ENCODE results near the gene GRK6.

Gene GRK6

DNA sequence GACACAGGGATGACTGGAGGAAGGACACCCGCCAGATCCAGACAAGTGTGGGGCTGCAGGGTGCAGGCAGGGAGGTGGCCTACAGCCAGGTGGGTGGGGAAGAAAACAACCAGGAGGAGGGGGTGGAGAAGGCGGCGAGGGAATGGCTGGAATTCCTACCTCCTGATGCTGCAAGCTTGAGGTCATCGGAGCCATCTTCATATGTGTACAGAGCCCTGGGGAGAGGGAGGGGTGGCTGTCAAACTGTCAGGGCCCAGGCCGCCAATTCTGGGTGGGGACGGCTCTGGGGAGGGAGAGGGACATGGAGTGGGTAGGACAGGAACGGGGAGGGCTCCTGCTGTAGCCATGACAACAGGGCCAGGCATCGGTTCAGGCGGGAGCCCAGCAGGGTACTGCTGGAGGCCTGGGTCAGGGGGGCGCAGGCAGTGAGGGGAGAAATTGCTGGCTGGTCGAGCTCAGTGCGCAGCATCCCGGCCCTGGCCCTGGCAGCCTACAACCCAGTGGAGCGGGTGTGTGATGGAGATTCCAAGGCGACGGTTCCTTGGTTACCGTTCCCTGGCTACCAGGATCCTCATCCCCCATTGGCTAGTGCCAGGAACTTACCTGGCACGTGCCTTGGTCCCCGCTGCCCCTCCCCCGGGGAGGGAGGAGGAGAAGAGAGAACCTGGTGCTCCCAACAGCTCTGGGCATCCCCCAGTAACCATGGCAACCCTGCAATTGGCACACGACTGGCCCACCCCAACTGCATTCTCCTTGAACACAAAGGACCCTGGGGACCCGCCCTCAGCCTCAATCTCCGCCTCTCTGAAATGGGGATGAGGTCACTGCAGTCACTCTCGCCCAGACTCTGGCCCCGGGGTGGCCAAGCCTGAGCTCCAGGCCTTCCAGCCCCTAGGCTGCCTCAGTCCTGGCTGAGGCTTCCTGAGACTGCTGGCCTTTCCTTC, 42.5 kb downstream of the GRK6 start:
- no peak for DNase-seq (ENCODE audit: low read depth in 2 of 3, low spot score in 1 of 3)

DNA sequence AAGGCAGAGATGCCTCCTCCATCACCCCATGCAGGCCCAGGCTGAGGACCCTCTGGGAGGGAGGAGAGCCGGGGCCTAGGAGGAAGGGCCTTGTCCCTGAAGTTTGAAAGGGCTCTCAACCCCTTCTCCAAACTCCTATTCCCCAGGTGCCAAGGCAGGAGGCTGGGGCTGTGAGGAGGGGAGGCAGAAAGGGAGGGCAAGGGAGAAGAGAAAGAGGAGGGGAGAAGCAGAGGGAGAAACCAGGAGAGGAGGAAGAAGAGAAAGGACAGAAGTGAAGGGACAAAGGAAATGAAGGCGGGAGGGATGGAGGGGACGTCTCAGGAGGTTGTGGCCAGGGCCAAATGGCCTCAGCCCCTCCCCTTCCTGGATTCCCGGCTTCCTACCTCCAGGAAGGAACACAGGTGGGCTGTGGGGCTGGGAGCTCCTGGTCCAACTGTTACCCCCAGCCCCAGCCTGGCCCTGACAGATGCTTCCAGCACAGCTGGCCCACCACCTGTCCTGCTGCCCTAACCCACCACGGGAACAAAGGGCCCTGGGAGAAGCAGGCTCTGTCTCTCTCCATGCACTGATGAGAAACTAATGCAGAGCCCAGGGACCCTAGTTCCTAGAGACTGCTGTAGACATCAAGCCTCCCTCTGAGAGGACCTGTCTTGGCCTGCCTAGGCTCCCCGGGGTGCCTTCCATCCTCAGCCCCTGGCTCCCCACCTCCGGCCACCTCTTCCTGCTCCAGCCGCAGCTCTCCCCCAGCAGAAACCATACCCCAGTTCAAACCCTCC, 43.5 kb downstream of the GRK6 start:
- DNase-seq (ENCODE audit: low read depth in 2 of 3, low spot score in 1 of 3): no peak

DNA sequence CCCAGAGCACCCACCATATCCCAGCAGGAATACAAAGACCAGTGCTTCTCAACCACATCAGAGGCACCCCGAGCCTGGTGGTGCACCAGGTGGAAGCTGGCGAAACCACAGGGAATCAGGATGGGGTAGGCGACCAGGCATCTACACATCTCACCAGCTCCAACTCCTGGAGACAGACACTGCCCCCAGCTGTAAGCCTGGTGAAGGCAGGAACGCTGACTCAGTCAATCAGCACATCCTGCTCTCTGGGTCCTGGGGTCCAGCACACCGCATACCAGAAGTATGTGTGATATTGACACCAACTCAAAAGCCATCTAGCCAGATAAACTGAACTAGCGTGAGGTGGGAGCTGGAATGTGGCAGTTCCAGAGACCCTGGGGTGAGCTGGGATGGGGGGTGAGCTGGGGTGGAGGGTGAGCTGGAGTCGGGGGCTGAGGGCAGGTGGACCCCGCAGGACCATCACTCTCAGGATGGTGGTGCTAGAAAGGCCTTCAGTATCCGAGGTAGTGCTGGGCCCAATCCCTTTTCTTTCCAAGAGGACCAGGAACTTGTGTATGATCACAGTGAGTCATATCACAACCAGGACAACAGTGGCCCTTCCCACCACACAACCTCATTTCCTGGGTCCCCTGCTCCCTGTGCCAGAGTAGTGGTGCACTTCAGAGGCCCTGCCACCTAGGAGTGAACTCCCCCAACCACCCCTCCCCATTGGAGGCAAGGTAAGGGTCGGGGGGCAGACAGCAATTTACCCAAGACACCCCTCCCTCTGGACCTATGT, 44.5 kb downstream of the GRK6 start:
- DNase-seq (ENCODE audit: low read depth in 2 of 3, low spot score in 1 of 3): no peak

DNA sequence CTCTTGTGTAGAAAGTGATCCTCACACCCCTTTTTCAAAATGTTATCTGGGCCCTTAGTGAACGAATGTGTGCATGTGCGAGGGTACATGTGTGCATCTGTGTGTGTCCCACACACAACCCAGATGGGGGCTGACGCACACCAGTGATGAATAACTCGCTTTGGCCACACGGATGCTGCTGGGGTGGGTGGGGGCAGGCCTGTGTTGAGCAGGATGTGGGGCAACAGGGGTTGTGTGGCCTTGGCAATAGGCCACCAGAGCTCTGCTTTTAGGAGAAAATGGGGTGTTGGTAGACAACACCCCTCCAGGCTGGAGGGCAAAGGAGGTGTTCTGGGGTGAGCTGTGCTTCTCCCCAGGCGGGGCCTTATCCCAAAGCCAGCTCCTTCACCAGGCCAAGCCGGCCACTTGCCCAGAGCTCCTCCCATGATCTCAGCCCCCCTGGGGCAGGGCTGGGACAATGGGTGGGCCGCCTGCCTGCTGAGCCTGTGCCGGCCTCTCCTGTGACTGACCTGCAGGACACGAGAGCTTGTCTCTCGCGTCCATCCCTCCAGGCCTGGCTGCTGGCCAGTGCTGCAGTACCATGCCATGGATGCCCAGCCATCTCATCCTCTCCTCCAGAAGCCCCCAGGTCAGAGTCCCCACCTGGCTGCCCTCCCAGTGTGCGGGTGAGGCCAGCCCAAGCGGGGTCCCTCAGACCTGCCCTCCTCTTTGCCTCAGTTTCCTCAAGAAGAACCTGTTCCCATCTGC, 45.3 kb downstream of the GRK6 start:
- no peak for DNase-seq (ENCODE audit: low read depth in 2 of 3, low spot score in 1 of 3)

DNA sequence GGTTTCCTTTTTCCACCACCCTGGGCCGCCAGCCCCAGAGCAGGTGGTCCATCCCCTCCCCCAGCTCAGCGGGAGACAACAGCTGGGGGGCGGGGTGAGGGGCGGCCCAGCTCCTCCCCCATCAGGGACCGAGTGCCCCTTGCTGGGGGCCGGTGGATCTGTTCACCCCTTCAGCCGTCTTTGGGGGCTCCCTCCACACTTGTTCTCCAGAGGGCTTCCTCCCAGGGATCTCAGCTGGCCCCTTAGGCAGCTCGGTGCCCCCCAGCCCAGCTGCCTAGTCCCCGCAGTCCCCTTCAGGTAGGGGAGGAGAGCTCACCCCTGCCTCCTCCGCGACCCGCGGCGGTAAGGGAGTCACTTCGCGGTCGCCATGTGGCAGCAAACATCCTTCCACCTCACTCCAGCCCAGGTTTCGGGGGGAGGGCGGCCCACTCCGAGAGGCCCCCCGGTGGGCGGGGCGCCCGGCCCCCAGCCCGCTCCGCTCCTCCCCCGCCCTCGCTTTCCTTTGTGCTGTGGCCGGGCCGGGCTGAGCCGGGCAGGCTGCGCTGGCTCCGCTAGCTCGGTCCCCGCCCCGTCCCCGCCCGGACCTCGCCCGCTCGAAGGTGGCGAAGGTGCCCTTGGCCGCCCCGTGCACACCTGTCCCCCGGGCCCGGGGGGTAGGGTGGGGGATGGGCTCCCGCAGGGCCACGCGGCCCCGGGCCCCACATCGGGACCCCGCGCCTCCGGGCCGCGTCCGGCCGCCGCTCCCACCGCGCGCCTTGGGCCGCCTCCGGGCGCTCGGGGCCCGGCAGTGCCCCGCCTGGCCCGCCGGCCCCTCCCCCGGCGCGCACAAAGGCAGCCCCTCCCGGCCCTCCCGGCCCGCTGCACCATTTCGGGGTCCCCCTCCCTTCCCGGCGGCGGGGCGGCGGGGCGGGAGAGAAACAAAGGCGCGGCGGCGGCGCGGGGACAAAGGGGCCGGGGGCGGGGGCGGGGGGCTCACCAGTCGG, 46.3 kb downstream of the GRK6 start:
- DNase-seq (ENCODE audit: low read depth in 2 of 3, low spot score in 1 of 3): peak in 1 of 3 donors; percentile 37

DNA sequence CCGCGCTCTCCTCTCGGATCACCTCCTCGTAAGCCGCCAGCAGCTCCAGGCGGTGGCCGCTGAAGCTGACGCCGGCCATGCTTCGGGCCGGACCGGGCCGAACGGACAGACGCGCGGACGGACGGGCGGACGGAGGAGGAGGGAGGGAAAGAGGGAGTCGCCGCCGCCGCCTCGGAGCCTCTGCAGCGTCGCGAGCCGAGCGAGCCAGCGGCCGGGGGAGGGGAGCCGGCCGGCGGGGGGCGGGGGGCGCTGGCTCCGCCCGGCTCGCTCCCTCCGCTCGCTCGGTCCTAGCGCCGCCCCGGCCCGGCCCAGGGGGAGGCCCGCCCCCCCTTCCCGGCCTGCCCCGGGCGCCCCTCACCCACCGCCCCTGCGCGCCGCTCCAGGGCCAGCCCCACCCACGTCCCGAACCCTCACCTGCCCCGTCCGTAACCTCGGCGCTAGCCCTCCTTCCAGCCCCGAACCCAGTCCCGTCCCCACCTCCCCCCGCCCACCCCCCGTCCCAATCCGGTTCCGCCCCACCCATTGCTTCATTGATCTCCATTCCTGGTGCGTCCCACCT, 47.0 kb downstream of the GRK6 start, which contains the start of gene DBN1:
Gene DBN1, minus strand, starts transcription at position 192 of the 559 bp plus-strand sequence. Its CDS starts 113 bp downstream, at position 79.
- no peak for DNase-seq (ENCODE audit: low read depth in 2 of 3, low spot score in 1 of 3)

DNA sequence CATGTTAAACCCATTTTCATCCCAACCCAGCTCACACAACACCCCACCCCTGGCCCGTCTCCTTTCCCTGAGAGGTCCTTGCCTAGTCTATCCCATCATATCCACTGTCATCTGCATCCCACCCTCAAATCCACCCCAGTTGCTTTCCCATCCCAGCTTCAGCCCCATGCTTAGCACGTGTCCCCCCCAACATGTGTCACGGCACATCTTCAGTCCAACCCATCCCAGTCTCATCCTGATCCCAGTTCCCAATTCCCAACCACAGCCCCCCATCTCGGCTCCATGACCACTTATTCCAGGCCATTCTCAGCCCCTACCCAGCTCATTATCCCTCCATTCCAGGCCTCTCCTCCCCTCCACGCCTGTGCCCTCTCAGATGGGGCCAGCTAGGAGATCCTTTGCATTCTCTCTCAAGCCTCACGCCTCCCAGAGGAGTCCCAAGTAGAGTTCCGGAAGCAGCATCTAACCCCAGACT, 47.6 kb downstream of the GRK6 start:
- no peak for DNase-seq (ENCODE audit: low read depth in 2 of 3, low spot score in 1 of 3)

DNA sequence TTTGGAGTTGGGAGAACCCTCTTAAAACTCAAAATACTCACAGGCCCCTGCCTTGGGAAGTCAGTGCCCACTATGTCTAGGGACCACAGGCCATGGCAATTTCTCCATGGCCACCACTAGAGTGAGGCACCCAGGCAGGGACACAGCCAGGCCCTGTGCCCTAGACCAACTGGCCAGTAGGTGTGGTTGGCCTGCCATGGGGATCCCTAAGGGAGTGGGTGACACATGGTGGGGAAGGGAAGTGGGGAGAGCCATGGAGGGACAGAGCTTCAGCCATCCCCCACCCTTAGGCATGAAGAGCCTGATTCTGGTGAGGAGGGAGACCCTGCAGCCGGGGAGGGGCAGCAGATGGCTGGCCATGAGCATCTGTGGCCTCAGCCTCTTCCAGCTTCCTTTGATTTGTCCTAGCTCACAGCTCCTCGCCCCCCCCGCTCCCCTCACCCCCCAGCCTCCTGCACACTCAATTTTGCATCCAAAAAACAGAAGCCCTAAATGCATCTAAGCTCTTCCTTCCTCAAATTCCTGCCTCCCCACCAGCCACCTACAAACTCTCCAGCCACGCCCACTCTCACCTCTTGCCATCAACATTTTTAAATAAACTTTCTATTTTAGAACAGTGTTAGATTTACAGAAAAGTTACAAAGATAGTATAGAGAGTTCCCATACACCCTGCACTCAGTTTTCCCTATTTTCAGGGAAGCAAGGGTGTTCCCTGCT, 48.5 kb downstream of the GRK6 start:
- no peak for DNase-seq (ENCODE audit: low read depth in 2 of 3, low spot score in 1 of 3)

DNA sequence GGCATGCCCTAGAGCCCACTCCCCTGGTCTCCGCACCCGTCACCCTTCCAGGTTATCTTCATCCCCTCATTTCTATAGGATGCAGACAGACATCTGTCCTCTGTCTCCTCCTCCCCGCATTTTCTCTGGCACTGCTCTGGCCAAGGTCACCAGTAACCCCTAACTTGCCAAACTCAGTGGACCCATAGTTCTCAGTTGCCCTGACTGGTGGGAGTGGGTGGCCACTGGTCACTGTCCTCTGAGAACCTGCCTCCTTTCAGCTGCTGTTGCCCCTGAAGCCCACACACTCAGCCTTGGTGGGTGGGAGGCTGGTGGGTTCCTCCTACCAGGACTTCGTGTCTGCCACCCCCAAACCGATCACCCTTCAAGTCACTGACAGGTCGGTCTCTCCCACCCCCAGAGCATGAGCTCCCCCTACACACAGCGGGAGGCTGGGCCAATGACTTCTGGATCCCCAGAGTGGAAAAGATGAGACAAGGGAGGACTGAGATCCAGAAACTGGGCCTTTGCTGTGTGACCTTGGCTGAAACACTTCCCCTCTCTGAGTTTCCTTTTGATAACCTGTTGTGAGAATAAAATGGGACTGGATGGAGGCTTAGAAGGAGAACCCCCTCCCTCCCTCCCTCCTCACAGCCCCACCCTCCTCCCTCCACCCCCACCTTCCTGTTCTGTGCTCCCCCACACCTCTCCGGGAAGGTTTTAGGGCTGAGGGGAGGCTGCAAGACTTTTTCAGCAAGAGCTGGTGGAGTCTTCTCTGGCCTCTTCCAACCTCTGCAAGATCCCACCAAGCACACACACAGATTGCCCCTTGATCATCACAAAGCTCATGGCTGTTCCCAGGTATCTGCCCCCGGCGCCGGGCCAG, 49.3 kb downstream of the GRK6 start:
- no peak for DNase-seq (ENCODE audit: low read depth in 2 of 3, low spot score in 1 of 3)

DNA sequence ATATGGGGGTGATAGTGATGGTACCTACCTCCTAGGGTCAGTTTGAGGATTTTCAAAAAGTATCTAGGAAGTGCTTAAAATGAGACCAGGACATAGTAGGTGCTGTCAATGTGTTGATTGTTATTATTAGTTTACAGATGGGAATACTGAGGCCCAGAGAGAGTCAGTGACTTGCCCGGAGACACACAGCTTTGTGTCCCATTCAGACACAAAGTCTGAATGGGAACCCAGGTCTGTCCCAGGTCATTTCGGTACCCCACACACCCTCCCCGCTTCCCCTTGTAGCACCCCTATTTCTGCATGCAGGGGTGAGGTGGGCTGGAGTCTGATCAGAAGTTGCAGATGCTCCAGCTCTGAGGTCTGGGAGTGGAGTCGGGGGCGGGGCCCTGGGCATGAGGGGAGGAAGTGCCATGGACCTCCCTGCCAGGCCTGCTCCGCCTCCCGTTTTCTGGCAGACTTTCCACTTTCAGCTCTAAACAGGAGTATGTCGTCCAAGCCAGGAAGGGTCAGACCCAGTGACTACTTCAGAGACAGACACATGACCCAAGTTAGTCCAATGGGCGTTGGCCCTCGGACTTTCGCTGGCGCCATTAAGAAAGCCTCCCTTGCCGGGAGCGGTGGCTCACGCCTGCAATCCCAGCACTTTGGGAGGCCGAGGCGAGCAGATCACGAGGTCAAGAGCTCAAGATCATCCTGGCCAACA, 50.2 kb downstream of the GRK6 start:
- no peak for DNase-seq (ENCODE audit: low read depth in 2 of 3, low spot score in 1 of 3)

DNA sequence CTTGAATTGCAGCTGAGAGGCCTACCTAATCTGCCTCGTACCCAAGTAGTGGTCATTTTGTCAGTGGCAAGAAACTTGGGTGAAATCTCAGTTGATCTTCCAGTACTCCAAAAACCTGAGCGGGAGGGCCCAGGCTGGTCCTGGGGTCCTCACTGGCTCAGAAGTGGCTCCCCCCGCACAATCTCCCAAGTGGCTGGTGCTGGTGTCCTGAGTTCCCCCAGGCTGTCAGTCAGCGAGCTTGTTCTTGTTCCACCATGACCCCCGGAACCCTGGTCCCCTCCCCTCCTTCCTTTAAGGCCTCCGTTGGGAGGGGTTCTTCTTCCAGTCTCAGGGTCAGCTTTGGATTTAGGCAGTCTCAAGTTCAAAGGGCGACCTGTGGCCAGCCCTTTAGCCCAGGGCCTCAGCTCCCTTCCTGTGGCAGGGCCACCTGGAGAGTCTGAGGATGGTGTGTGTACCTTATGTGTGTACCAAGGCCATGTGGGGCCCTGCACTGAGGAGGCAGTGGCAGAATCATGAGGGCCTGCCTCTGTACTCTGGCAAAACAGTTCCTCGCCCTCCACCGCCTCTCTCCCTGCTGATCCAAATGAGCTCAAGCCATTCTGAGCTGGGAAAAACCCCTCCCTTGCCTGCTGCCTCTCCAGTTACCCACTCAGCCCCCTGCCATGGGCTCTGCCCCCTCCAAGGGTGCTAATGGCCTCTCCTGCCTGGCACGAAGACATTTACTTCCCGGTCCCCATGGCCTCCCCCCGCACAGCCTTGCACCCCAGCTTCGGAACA, 51.4 kb downstream of the GRK6 start:
- DNase-seq (ENCODE audit: low read depth in 2 of 3, low spot score in 1 of 3): no peak

DNA sequence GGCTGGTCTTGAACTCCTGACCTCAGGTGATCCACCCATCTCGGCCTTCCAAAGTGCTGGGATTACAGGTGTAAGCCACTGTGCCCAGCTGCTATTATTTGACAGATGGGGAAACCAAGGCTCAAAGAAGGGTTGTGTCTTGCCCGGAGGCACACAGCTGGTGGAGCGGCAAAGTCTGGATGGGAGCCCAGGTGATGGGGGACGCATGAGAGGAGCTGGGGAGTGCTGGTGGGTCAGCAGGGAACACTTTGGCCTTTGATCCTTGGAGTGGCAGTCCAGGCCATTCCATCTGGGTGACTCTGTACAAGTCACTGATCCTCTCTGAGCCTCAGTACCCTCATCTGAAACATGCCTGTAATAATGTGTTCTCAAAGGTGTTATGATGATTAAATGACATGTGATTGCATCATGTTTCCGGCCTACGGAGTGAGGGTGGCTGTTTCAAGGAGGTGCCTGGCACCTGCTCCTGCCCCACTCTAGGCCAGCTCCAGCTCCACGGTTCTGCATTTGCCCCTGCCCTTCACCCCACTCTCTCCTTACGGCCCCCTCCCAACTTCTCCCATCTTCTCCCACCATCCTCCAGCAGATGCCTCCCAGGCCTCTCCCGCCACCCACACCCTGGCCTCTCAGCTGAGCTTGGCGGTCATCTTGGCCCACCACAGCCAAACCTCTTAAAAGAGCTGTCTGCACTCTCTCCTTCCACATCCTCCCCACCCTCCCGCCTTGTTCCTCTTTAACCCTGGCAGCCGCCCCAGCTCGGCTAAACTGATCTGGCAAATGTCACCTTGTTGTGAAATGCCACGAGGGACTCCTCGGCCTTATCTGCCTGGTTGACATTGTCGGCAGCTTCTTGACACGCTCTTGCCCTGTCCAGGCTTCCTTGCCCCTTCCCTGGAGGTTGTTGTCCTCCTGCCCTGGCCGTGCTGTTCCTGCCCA, 52.5 kb downstream of the GRK6 start:
- no peak for DNase-seq (ENCODE audit: low read depth in 2 of 3, low spot score in 1 of 3)

DNA sequence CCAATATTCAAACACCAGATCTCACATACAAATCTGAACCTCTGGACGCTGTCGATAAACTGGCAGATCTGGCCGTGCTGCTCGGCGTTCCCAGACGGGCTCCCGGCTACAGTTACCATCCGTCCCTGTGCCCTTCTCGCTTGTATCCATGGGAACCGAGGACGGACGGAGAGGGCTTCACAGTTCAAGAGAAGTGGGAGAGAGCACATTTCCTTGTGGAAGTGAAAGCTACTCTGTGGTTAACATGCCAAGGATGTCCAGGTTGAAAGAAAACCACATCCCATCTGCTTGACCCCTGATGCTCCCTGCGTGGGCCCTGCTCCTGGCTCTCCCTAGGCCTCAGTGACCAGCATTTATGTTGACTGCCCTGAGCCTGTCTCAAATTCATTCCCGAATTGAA, 53.3 kb downstream of the GRK6 start:
- DNase-seq (ENCODE audit: low read depth in 2 of 3, low spot score in 1 of 3): no peak

DNA sequence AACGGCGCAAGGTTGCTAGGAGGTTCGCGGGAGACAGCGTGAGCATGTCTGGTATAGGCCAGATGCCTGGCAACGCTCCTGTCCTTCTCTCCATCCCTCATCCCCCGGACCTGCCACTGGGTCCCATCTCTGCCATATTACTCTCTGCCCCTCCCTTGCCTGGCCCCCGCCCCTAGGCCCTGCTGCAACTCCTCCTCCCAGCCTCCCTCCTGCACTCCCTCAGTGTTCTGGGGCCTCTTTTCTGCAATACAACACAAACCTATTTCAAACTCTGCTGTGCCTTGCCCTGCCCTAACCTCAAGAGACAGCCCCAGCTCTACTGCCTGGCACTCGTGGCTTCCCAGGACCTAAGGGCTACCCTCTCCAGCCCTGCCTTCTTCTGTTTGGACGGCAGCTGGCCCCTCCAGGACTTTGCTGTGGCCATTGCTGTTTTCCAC, 55.9 kb downstream of the GRK6 start:
- DNase-seq (ENCODE audit: low read depth in 2 of 3, low spot score in 1 of 3): no peak

DNA sequence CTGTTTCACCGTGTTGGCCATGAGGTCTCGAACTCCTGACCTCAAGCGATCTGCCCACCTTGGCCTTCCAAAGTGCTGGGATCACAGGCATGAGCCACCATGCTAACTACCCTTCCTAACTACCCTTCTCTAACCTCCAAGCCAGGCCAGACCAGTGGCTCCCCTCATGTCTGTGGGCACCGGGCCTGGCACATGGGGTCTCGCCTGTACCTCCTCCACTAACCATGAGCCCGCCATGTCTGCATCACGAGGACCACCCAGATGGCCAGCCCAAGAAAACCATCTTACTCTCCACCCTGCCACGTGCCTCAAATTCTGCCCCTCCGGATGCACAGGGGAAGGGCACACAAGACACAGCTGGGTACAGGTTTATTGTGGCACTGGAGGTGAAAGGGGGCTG, 56.6 kb downstream of the GRK6 start:
- DNase-seq (ENCODE audit: low read depth in 2 of 3, low spot score in 1 of 3): no peak

Measured in stimulated activated CD4-positive, alpha-beta T cell treated with anti-CD3 and anti-CD28 coated beads, Interleukin-12 subunit alpha, Interleukin-12 subunit beta, amount 100 ng/mL, for 48 hours (primary cell).